ENCODE data around the gene KRTAP19-8.

Gene KRTAP19-8

DNA sequence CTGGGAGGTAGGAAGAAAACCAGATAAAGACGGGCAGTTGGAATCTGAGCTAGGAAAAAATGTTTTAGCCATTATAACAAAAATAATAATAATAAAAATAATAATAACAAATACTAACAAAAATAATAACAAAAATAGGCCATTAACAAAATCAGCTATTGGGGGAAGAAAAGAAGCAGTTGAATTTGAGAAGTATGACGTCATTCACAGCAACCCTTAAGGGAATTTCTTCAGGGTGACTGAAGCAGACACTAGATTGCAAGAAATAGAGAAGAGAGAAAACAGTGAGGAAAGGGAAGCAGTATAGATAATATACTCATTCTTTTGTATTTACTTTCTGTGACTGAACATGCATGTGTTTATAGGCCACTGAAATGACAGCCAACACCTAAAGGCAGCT, 20.0 kb downstream of the KRTAP19-8 start:
- in situ Hi-C loops (cut with MboI; ENCODE audit: low pct_unique_long_range_greater_than_20kb, low sequenced_read_pairs, unreplicated experiment): no loop called here
- TF ChIP-seq, protein P1, sequence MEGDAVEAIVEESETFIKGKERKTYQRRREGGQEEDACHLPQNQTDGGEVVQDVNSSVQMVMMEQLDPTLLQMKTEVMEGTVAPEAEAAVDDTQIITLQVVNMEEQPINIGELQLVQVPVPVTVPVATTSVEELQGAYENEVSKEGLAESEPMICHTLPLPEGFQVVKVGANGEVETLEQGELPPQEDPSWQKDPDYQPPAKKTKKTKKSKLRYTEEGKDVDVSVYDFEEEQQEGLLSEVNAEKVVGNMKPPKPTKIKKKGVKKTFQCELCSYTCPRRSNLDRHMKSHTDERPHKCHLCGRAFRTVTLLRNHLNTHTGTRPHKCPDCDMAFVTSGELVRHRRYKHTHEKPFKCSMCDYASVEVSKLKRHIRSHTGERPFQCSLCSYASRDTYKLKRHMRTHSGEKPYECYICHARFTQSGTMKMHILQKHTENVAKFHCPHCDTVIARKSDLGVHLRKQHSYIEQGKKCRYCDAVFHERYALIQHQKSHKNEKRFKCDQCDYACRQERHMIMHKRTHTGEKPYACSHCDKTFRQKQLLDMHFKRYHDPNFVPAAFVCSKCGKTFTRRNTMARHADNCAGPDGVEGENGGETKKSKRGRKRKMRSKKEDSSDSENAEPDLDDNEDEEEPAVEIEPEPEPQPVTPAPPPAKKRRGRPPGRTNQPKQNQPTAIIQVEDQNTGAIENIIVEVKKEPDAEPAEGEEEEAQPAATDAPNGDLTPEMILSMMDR (IDR thresholded peaks at IDR 0.05; ENCODE audit: extremely low read depth, insufficient read depth, missing control alignments): no peak
- no peak for DNase-seq (ENCODE audit: low spot score)

DNA sequence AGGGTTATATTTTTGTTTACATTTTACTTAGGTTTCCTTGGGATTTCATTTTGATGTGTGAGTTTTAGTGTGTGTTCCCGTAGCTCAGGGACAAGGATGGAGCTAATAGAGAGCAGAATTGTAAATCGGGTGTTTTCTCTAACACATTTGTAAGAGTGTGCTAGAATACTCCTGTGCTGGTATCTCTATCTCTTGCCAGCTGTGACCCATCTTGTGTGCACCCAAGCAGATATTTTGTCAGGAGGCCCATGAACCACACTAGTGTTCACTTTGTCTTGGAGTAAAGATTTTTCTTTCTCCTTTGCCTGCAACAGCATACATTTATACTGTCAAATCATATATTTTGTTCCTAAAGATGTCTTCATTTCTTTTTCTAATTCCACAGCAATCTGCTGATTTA, 23.4 kb downstream of the KRTAP19-8 start:
- in situ Hi-C loops (cut with MboI; ENCODE audit: low pct_unique_long_range_greater_than_20kb, low sequenced_read_pairs, unreplicated experiment): no loop called here
- DNase-seq (ENCODE audit: low spot score): no peak
- TF ChIP-seq, protein P1 (IDR thresholded peaks at IDR 0.05; ENCODE audit: extremely low read depth, insufficient read depth, missing control alignments): no peak

DNA sequence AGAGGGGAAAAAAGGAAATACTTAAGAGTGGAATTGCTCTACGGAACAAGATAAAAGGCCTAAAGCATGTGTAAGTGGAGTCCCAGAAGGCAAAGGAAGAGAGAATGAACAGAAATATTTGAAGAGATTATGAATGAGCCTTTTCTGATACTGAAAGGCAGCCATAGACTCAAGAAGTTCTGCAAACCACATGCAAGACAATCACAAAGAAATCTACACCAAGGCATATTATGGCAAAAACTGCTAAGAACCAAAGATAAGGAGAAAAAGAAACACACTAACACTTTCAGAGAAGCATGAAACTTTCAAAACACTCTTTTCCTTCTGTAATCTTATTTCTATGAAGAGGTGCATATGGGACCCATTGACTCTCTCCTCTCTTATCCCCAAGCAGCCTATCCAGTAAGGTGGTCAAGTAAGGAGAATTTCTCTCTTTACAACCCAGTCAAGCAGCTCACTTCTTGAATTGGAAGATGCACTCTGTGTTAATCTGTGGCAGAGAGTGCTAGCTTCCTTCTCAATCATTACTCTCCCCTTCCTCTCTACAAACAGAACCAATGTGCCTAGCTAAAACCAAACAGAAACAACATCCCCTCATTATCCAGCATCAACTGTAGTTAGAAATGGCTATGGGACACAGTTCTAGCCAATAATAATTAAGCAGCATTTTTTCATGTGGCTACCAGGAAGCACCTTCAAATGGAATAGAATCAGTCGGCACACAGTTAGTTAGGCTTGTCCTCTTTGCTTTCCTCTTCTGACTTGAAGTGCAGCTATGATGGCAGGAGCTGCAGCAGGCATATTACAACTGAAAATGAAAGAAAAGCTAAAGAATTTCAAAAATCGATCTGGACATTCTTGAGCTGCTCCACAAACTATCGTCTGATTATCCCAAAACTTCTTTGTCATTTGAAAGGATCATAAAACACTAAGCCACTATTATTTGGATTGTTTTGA, 25.9 kb downstream of the KRTAP19-8 start:
- TF ChIP-seq, protein P1 (IDR thresholded peaks at IDR 0.05; ENCODE audit: extremely low read depth, insufficient read depth, missing control alignments): no peak
- in situ Hi-C loops (cut with MboI; ENCODE audit: low pct_unique_long_range_greater_than_20kb, low sequenced_read_pairs, unreplicated experiment): no loop called here
- no peak for DNase-seq (ENCODE audit: low spot score)

DNA sequence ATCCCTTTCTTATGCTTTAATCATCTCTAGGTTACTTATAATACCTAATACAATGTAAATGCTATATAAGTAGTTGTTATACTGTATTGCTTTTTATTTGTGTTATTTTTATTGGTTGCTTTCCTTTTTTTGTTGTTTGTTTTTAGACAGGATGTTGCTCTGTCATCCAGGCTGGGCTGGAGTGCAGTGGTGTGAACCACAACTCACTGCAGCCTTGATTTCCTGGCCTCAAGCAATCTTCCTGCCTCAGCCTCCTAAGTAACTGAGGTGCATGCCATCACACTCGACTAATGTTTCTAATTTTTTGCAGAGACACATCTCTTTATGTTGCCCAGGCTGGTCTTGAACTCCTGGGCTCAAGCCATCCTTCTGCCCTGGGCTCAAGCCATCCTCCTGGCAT, 26.9 kb downstream of the KRTAP19-8 start:
- in situ Hi-C loops (cut with MboI; ENCODE audit: low pct_unique_long_range_greater_than_20kb, low sequenced_read_pairs, unreplicated experiment): no loop called here
- no peak for DNase-seq (ENCODE audit: low spot score)
- TF ChIP-seq, protein P1 (IDR thresholded peaks at IDR 0.05; ENCODE audit: extremely low read depth, insufficient read depth, missing control alignments): no peak

DNA sequence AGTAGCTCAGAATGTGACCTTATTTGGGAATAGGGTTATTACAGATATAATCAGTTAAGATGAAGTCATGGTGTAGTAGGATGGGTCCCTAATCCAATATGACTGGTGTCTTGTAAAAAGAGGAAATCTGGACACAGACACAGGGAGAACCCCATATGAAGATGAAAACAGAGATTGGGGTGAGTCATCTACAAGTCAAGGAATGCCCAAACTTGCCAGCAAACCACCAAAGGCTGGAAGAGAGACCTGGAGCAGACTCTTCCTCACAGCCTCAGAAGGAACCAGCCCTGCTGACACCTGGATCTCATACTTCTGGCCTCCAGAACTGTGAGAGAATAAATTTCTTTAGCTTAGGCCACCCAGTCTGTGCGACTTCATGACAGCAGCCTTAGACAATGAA, 29.9 kb downstream of the KRTAP19-8 start:
- TF ChIP-seq, protein P1 (IDR thresholded peaks at IDR 0.05; ENCODE audit: extremely low read depth, insufficient read depth, missing control alignments): no peak
- in situ Hi-C loops (cut with MboI; ENCODE audit: low pct_unique_long_range_greater_than_20kb, low sequenced_read_pairs, unreplicated experiment): no loop called here
- no peak for DNase-seq (ENCODE audit: low spot score)

DNA sequence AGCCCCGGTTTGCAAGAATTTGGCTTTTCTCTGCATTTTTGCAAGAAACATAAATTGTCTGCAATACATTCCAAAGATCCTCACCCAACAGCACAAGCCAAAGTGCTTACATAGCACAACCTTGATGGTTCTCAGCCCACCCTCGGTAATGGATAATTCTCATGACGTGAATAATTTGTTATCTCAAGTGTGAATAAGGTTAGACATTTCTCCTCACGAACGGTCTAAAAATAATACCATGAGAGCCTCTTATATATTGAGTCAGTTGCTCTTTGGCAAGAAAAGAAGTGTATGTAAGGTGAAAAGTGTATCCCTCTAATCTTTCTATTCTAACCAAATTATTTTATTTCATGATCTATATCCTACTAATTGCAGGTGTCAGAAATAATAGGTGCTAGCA, 33.3 kb downstream of the KRTAP19-8 start:
- no peak for DNase-seq (ENCODE audit: low spot score)
- in situ Hi-C loops (cut with MboI; ENCODE audit: low pct_unique_long_range_greater_than_20kb, low sequenced_read_pairs, unreplicated experiment): no loop called here
- TF ChIP-seq, protein P1 (IDR thresholded peaks at IDR 0.05; ENCODE audit: extremely low read depth, insufficient read depth, missing control alignments): no peak
